Erythroblast (primary cell): ENCODE measurements around the gene RAB20.
"Not testable (repeated sequence)": the region's sequence is repeated elsewhere in the genome, so short reads cannot be mapped to it uniquely, and the experiment has no call there.

Experiments
- GATA1 ChIP-seq: IDR thresholded peaks from 2 replicates; pipeline ENCODE4 v1.6.1; 2011; ENCODE audit warnings: low read depth, mild to moderate bottlenecking, control low read depth, low read length, moderate library complexity
- POLR2A ChIP-seq: IDR thresholded peaks from 2 replicates; pipeline ENCODE4 v1.6.1; 2011; ENCODE audit warnings: mild to moderate bottlenecking, low read length

- TF ChIP-seq POLR2A, GATA1: not testable (repeated sequence)
Measured at GRCh38 chr13:110532258-110532657, 29.3 kb downstream of the RAB20 start.
